Hematopoietic multipotent progenitor cell treated with erythropoietin and hydrocortisone succinate and interleukin-3 and kit ligand, for 8 days (in vitro differentiated cells): ENCODE data around the gene NDUFB8.

Experiments used
- DNase-seq: peaks from one replicate; pipeline ENCODE4 v3.0.0-alpha.2; 2015

The NDUFB8 gene

GRCh38 chr10:100506596-100507356, 22.9 kb downstream of the NDUFB8 start:
- DNase-seq, result no peak

- DNase-seq, result no peak
Observed at GRCh38 chr10:100505164-100505563, 24.5 kb downstream of the NDUFB8 start.

- no peak for DNase-seq
Observed at GRCh38 chr10:100504096-100504495, 25.6 kb downstream of the NDUFB8 start.

- DNase-seq, result no peak
Observed at GRCh38 chr10:100502926-100503494, 26.7 kb downstream of the NDUFB8 start.

- no peak for DNase-seq
Observed at GRCh38 chr10:100501423-100501822, 28.2 kb downstream of the NDUFB8 start.

- DNase-seq, result no peak
Observed at GRCh38 chr10:100498059-100498458, 31.6 kb downstream of the NDUFB8 start.

GRCh38 chr10:100496567-100496966, 33.1 kb downstream of the NDUFB8 start:
- no peak for DNase-seq

GRCh38 chr10:100490531-100490930, 39.1 kb downstream of the NDUFB8 start:
- DNase-seq, result no peak

GRCh38 chr10:100489396-100489795, 40.3 kb downstream of the NDUFB8 start:
- DNase-seq, result no peak

GRCh38 chr10:100487529-100487928, 42.1 kb downstream of the NDUFB8 start:
- DNase-seq, result no peak

- no peak for DNase-seq
Observed at GRCh38 chr10:100485801-100486495, 43.7 kb downstream of the NDUFB8 start.

GRCh38 chr10:100485366-100485765, 44.3 kb downstream of the NDUFB8 start:
- DNase-seq, result no peak

GRCh38 chr10:100483876-100484666, 45.6 kb downstream of the NDUFB8 start:
- no peak for DNase-seq

GRCh38 chr10:100482834-100483185, 46.9 kb downstream of the NDUFB8 start:
- no peak for DNase-seq

GRCh38 chr10:100482181-100482833, 47.4 kb downstream of the NDUFB8 start:
- peak; percentile 60 for DNase-seq

- DNase-seq, result peak; percentile 92
Observed at GRCh38 chr10:100481462-100482081, 48.1 kb downstream of the NDUFB8 start.

- DNase-seq, result no peak
Observed at GRCh38 chr10:100480002-100480401, 49.7 kb downstream of the NDUFB8 start.

- DNase-seq, result no peak
Observed at GRCh38 chr10:100479037-100479436, 50.6 kb downstream of the NDUFB8 start.

GRCh38 chr10:100477970-100478369, 51.7 kb downstream of the NDUFB8 start:
- DNase-seq, result no peak
